ENCODE measurements around the gene GALNT17. TPM values are rescaled to one million over a fixed set of nuclear protein-coding genes. Genes with fewer than 3 reads are reported as not detected.

GALNT17 gene
- total RNA-seq, 3 donors from 2014 or later: 0.69 to 17.3 (median 1.6) TPM

- no peak for DNase-seq
- H3K36me3 ChIP-seq (ENCODE audit: low read depth): no peaks in the 10 kb centered on the region
- no peak for TF ChIP-seq CTCF (IDR thresholded peaks at IDR 0.05)
- no peaks in the 10 kb centered on the region for H3K4me1 ChIP-seq (ENCODE audit: low read depth)
- peaks cover 50% of the 10 kb centered on the region for H3K9me3 ChIP-seq
- no peak for ATAC-seq
- H3K4me3 ChIP-seq: no peak overlapping the region
- intact Hi-C loops (cut with DNase I, micrococcal nuclease): no loop called here
These were observed 169.2 kb downstream of the GALNT17 start for GRCh38 chr7:71301167-71301566.

GRCh38 chr7:71303566-71303965 is 171.6 kb downstream of the GALNT17 start:
- Histone ChIP-seq H3K4me1 (ENCODE audit: low read depth) (no peaks in the 10 kb centered on the region), H3K9me3 (peaks cover 52% of the 10 kb centered on the region), H3K36me3 (ENCODE audit: low read depth) (no peaks in the 10 kb centered on the region), H3K4me3 (no peak overlapping the region)
- intact Hi-C loops (cut with DNase I, micrococcal nuclease): no loop called here
- DNase-seq (no peak), ATAC-seq (no peak)
- no peak for TF ChIP-seq CTCF (IDR thresholded peaks at IDR 0.05)

- H3K4me3 ChIP-seq: no peak overlapping the region
- H3K4me1 ChIP-seq (ENCODE audit: low read depth): no peaks in the 10 kb centered on the region
- no peaks in the 10 kb centered on the region for H3K36me3 ChIP-seq (ENCODE audit: low read depth)
- no peak for TF ChIP-seq CTCF (IDR thresholded peaks at IDR 0.05)
- ATAC-seq (peak; percentile 18), DNase-seq (no peak)
- peaks cover 59% of the 10 kb centered on the region for H3K9me3 ChIP-seq
- intact Hi-C loops (cut with DNase I, micrococcal nuclease): no loop called here
These were observed 176.2 kb downstream of the GALNT17 start for GRCh38 chr7:71308096-71308495.

GRCh38 chr7:71311576-71311975 is 179.6 kb downstream of the GALNT17 start:
- Histone ChIP-seq H3K4me3 (no peak overlapping the region), H3K36me3 (ENCODE audit: low read depth) (no peaks in the 10 kb centered on the region), H3K9me3 (peaks cover 66% of the 10 kb centered on the region), H3K4me1 (ENCODE audit: low read depth) (no peaks in the 10 kb centered on the region)
- ATAC-seq (no peak), DNase-seq (no peak)
- intact Hi-C loops (cut with DNase I, micrococcal nuclease): no loop called here
- no peak for TF ChIP-seq CTCF (IDR thresholded peaks at IDR 0.05)

GRCh38 chr7:71312755-71313490 is 181.0 kb downstream of the GALNT17 start:
- Histone ChIP-seq H3K4me3 (no peak overlapping the region), H3K36me3 (ENCODE audit: low read depth) (no peaks in the 10 kb centered on the region), H3K4me1 (ENCODE audit: low read depth) (no peaks in the 10 kb centered on the region), H3K9me3 (peaks cover 66% of the 10 kb centered on the region)
- no peak for TF ChIP-seq CTCF (IDR thresholded peaks at IDR 0.05)
- ATAC-seq: no peak
- DNase-seq: no peak
- intact Hi-C loops (cut with DNase I, micrococcal nuclease): no loop called here
